ENCODE results near the gene MACROH2A2.

The MACROH2A2 gene

GRCh38 chr10:70053218-70053840, 683 bp downstream of the MACROH2A2 start:
- DNase-seq (ENCODE audit: insufficient read length): no peak
- TF ChIP-seq POLR2A (IDR thresholded peaks at IDR 0.05; ENCODE audit: low read depth, low read length) (no peak), POLR2AphosphoS5 (IDR thresholded peaks at IDR 0.05; ENCODE audit: low read depth, low read length) (no peak), TAF1 (IDR thresholded peaks at IDR 0.05; ENCODE audit: borderline replicate concordance, low read depth, low read length) (no peak)
- FAIRE-seq: no peak

DNA sequence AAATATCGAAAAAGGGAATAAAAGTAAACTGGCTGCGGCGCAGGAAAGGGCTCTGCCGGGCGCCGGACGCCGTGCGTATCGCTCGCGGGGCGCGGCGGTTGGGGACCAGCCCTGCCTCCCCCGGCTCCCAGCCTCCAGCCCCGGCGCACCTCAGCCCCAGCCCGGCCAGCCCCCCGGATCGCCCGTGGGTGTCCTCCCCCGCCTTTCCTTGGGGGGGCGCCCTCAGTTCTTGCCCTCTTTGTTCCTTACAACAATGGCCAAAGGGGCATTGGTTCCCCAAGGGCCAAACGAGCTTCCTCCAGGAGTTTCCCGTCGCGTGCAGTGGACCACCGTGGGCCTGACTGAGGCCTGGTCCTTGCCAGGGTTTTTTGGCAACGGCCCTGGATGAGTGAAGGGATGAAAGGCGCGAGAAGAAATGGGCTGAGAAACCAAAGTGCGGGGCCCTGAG, 1.2 kb downstream of the MACROH2A2 start:
- FAIRE-seq: no peak
- DNase-seq (ENCODE audit: insufficient read length): no peak
- TF ChIP-seq TAF1 (IDR thresholded peaks at IDR 0.05; ENCODE audit: borderline replicate concordance, low read depth, low read length) (no peak), POLR2A (IDR thresholded peaks at IDR 0.05; ENCODE audit: low read depth, low read length) (no peak), POLR2AphosphoS5 (IDR thresholded peaks at IDR 0.05; ENCODE audit: low read depth, low read length) (no peak)

DNA sequence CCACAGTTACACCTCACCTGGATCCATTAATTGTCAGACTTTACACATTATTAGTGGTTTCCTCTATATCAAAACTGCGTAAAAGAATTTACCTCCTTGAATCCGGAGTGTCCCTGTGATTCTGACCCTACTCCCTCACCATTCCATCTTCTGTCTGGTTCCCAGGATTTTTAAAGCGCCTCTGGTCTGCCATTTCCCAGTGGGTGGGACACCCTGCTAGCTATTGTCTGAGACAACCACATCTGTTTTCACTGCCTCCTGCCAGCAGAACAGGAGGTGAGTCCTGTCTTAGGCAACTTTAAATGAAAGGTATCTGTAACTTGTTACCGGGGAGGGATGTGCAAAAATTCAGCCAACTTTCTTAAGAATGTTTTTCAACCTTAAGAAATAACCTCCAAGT, 2.3 kb downstream of the MACROH2A2 start:
- TF ChIP-seq TAF1 (IDR thresholded peaks at IDR 0.05; ENCODE audit: borderline replicate concordance, low read depth, low read length) (no peak), POLR2A (IDR thresholded peaks at IDR 0.05; ENCODE audit: low read depth, low read length) (no peak), POLR2AphosphoS5 (IDR thresholded peaks at IDR 0.05; ENCODE audit: low read depth, low read length) (no peak)
- no peak for DNase-seq (ENCODE audit: insufficient read length)
- no peak for FAIRE-seq

DNA sequence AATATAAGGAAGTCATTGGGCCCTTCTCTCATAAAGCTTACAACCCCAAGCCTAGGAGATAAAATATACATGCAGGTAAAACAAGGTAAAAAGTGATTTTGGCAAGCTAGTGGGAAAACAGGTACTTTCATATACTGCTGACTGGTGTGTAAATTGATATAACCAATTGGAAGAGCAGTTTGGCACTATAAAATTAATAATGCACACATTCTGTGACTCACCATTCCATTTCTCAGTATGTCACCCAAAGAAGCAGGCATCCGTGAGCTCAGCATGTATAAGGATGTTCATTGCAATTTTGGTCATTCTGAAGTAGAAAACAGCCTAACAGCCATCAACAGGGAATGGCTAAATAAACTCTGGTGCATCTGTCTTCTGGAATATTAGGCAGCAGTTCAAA, 2.9 kb downstream of the MACROH2A2 start:
- no peak for TF ChIP-seq POLR2AphosphoS5 (IDR thresholded peaks at IDR 0.05; ENCODE audit: low read depth, low read length)
- TF ChIP-seq POLR2A (IDR thresholded peaks at IDR 0.05; ENCODE audit: low read depth, low read length): no peak
- no peak for TF ChIP-seq TAF1 (IDR thresholded peaks at IDR 0.05; ENCODE audit: borderline replicate concordance, low read depth, low read length)
- FAIRE-seq (no peak), DNase-seq (ENCODE audit: insufficient read length) (no peak)

GRCh38 chr10:70057306-70057705, 4.7 kb downstream of the MACROH2A2 start:
- TF ChIP-seq POLR2AphosphoS5 (IDR thresholded peaks at IDR 0.05; ENCODE audit: low read depth, low read length) (no peak), TAF1 (IDR thresholded peaks at IDR 0.05; ENCODE audit: borderline replicate concordance, low read depth, low read length) (no peak), POLR2A (IDR thresholded peaks at IDR 0.05; ENCODE audit: low read depth, low read length) (no peak)
- FAIRE-seq (no peak), DNase-seq (ENCODE audit: insufficient read length) (no peak)

- TF ChIP-seq POLR2A (IDR thresholded peaks at IDR 0.05; ENCODE audit: low read depth, low read length) (no peak), TAF1 (IDR thresholded peaks at IDR 0.05; ENCODE audit: borderline replicate concordance, low read depth, low read length) (no peak), POLR2AphosphoS5 (IDR thresholded peaks at IDR 0.05; ENCODE audit: low read depth, low read length) (no peak)
Measured at GRCh38 chr10:70060389-70060788, 7.7 kb downstream of the MACROH2A2 start.

GRCh38 chr10:70063418-70064098, 10.9 kb downstream of the MACROH2A2 start:
- DNase-seq (ENCODE audit: insufficient read length) (no peak), FAIRE-seq (no peak)
- TF ChIP-seq TAF1 (IDR thresholded peaks at IDR 0.05; ENCODE audit: borderline replicate concordance, low read depth, low read length): no peak
- TF ChIP-seq POLR2AphosphoS5 (IDR thresholded peaks at IDR 0.05; ENCODE audit: low read depth, low read length): no peak

More at GRCh38 chr10:70060389-70060788, 7.7 kb downstream of the MACROH2A2 start:
- FAIRE-seq (no peak), DNase-seq (ENCODE audit: insufficient read length) (no peak)

- DNase-seq (ENCODE audit: insufficient read length) (no peak), FAIRE-seq (no peak)
- TF ChIP-seq POLR2AphosphoS5 (IDR thresholded peaks at IDR 0.05; ENCODE audit: low read depth, low read length) (no peak), POLR2A (IDR thresholded peaks at IDR 0.05; ENCODE audit: low read depth, low read length) (no peak), TAF1 (IDR thresholded peaks at IDR 0.05; ENCODE audit: borderline replicate concordance, low read depth, low read length) (no peak)
Measured at GRCh38 chr10:70064486-70064885, 11.8 kb downstream of the MACROH2A2 start.

DNA sequence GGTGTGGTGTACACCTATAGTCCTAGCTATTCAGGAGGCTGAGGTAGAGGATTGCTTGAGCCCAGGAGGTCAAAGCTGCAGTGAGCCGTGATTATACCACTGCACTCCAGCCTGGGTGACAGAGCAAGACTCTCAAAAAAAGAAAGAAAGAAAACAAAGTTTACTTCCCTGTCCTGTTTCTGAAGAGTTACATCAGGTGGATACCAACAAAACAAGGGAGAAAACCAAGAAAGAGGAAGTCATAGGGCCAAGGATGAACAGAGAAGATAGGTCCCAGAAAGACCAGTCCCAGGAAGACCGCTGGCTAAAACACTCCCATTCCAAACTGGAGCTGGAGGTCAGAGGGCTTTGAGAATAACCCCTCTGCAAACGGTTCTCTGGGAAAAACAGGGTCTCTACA, 13.5 kb downstream of the MACROH2A2 start:
- FAIRE-seq (no peak), DNase-seq (ENCODE audit: insufficient read length) (no peak)
- TF ChIP-seq POLR2A (IDR thresholded peaks at IDR 0.05; ENCODE audit: low read depth, low read length) (no peak), TAF1 (IDR thresholded peaks at IDR 0.05; ENCODE audit: borderline replicate concordance, low read depth, low read length) (no peak)

- DNase-seq (ENCODE audit: insufficient read length): no peak
- no peak for FAIRE-seq
- no peak for TF ChIP-seq POLR2AphosphoS5 (IDR thresholded peaks at IDR 0.05; ENCODE audit: low read depth, low read length)
- no peak for TF ChIP-seq TAF1 (IDR thresholded peaks at IDR 0.05; ENCODE audit: borderline replicate concordance, low read depth, low read length)
- TF ChIP-seq POLR2A (IDR thresholded peaks at IDR 0.05; ENCODE audit: low read depth, low read length): no peak
Measured at GRCh38 chr10:70067586-70067985, 14.9 kb downstream of the MACROH2A2 start.

GRCh38 chr10:70068925-70069324, 16.3 kb downstream of the MACROH2A2 start:
- FAIRE-seq: no peak

GRCh38 chr10:70069346-70069745, 16.7 kb downstream of the MACROH2A2 start:
- no peak for DNase-seq (ENCODE audit: insufficient read length)
- FAIRE-seq: no peak

More at GRCh38 chr10:70068925-70069324, 16.3 kb downstream of the MACROH2A2 start:
- DNase-seq (ENCODE audit: insufficient read length): no peak
- TF ChIP-seq POLR2A (IDR thresholded peaks at IDR 0.05; ENCODE audit: low read depth, low read length) (no peak), POLR2AphosphoS5 (IDR thresholded peaks at IDR 0.05; ENCODE audit: low read depth, low read length) (no peak), TAF1 (IDR thresholded peaks at IDR 0.05; ENCODE audit: borderline replicate concordance, low read depth, low read length) (no peak)

More at GRCh38 chr10:70069346-70069745, 16.7 kb downstream of the MACROH2A2 start:
- TF ChIP-seq POLR2AphosphoS5 (IDR thresholded peaks at IDR 0.05; ENCODE audit: low read depth, low read length): no peak
- no peak for TF ChIP-seq POLR2A (IDR thresholded peaks at IDR 0.05; ENCODE audit: low read depth, low read length)
- no peak for TF ChIP-seq TAF1 (IDR thresholded peaks at IDR 0.05; ENCODE audit: borderline replicate concordance, low read depth, low read length)
